ENCODE results near the gene ACACA. TPM values are rescaled to one million over a fixed set of nuclear protein-coding genes. Genes with fewer than 3 reads are reported as not detected.

Gene ACACA
- total RNA-seq, 1 donor: 72.7 TPM

DNA sequence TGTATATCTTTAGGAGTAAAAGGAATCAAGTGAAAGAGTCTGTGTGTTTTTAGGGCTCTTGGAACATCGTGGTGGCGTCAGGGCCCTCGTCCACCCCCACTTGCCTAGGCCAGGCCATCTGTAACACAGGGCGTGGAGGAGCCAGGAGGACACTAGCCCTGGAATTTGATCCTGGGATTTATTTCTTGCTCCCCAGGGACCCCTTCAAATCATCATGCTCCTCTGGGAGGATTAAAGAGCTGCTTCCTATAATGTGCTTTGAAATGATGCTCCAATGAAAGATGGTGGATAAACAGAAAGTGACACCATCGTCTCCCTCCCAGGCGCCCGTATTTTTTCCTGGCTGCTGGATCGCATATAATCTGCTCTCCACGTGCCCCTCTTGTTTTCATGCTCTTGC is 344.6 kb downstream of the ACACA start:
- H3K4me3 ChIP-seq (ENCODE audit: low read depth, low read length): no peak overlapping the region
- DNase-seq (ENCODE audit: low read depth): no peak
- TF ChIP-seq, protein P1, sequence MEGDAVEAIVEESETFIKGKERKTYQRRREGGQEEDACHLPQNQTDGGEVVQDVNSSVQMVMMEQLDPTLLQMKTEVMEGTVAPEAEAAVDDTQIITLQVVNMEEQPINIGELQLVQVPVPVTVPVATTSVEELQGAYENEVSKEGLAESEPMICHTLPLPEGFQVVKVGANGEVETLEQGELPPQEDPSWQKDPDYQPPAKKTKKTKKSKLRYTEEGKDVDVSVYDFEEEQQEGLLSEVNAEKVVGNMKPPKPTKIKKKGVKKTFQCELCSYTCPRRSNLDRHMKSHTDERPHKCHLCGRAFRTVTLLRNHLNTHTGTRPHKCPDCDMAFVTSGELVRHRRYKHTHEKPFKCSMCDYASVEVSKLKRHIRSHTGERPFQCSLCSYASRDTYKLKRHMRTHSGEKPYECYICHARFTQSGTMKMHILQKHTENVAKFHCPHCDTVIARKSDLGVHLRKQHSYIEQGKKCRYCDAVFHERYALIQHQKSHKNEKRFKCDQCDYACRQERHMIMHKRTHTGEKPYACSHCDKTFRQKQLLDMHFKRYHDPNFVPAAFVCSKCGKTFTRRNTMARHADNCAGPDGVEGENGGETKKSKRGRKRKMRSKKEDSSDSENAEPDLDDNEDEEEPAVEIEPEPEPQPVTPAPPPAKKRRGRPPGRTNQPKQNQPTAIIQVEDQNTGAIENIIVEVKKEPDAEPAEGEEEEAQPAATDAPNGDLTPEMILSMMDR (IDR thresholded peaks at IDR 0.05; ENCODE audit: insufficient read depth, low read length): no peak

- TF ChIP-seq, protein P1 (IDR thresholded peaks at IDR 0.05; ENCODE audit: insufficient read depth, low read length): no peak
- no peak for DNase-seq (ENCODE audit: low read depth)
- H3K4me3 ChIP-seq (ENCODE audit: low read depth, low read length): no peak overlapping the region
Observed at GRCh38 chr17:37060928-37061327, 345.7 kb downstream of the ACACA start.

GRCh38 chr17:37060094-37060493 is 346.5 kb downstream of the ACACA start:
- no peak for DNase-seq (ENCODE audit: low read depth)
- no peak overlapping the region for H3K4me3 ChIP-seq (ENCODE audit: low read depth, low read length)
- TF ChIP-seq, protein P1 (IDR thresholded peaks at IDR 0.05; ENCODE audit: insufficient read depth, low read length): no peak

DNA sequence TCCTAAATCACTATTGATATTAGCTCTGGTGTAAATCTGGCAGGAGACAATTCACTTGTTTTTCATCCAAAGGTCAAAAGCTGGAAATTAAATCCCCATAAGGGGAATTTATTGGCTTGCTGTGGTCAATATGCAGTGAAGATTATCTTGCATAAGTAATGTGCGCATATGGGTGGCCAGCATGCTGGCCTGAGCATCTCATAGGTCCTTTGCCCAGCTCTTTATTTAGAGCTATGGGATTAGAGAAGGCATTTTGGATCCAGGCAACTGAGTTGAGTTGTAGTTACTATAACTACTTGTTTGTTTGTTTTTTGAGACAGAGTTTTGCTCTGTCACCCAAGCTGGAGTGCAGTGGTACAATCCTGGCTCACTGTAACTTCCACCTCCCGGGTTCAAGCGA is 347.1 kb downstream of the ACACA start:
- DNase-seq (ENCODE audit: low read depth): no peak
- no peak overlapping the region for H3K4me3 ChIP-seq (ENCODE audit: low read depth, low read length)
- TF ChIP-seq, protein P1 (IDR thresholded peaks at IDR 0.05; ENCODE audit: insufficient read depth, low read length): no peak

DNA sequence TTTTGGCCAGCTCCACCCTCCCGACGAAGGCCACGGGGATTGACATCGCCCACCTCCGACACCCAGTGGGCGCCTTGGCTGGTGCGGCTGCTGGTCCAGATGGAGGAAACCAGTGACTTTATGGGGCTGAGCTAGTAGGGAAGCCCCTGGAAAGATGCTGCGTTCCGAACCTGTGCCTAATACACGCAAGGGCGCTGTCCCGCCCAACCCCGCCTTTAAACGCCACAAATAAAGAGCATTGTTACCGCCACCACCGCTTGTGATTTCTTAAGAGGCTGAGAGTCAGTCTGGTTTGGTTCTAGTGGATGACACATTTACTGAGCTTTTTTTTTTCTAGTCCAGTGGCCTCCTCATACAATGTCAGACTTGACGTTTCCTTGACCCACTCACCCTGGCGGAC is 350.0 kb downstream of the ACACA start:
- no peak for DNase-seq (ENCODE audit: low read depth)
- TF ChIP-seq, protein P1 (IDR thresholded peaks at IDR 0.05; ENCODE audit: insufficient read depth, low read length): no peak
- no peak overlapping the region for H3K4me3 ChIP-seq (ENCODE audit: low read depth, low read length)

GRCh38 chr17:37054894-37055293 is 351.7 kb downstream of the ACACA start:
- no peak for DNase-seq (ENCODE audit: low read depth)
- no peak overlapping the region for H3K4me3 ChIP-seq (ENCODE audit: low read depth, low read length)
- TF ChIP-seq, protein P1 (IDR thresholded peaks at IDR 0.05; ENCODE audit: insufficient read depth, low read length): no peak

DNA sequence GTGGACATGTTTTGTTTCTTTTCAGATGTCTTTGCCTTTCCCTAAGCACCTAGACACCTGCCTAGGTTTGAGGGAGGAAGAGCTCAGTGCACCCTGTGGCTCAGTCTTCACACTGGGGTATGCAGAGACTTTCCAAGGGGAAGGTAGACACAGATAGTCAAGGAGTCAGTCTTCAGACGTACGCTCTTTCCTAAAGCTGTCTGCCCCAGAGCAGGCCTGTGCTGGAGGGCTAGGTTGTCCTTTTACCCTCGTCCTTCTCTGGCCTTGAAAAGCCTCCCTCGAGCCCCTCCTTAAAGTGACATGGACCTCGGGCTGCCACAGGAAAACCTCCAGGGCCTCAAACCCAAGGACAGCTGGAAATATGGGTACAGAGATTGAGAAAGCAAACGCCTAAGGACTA is 354.2 kb downstream of the ACACA start:
- DNase-seq (ENCODE audit: low read depth): no peak
- H3K4me3 ChIP-seq (ENCODE audit: low read depth, low read length): no peak overlapping the region
- TF ChIP-seq, protein P1 (IDR thresholded peaks at IDR 0.05; ENCODE audit: insufficient read depth, low read length): no peak

Data from fibroblast of the aortic adventitia (primary cell).